H1 (cell line): ENCODE data around the gene UBB. TPM values are rescaled to one million over a fixed set of nuclear protein-coding genes. Genes with fewer than 3 reads are reported as not detected.

Source experiments
- CTCF ChIA-PET: fragments of 300-600 bp; sonication (Branson Sonifier 250); formaldehyde crosslinking; loops from one replicate; lab custom pipeline; 2021; ENCODE audit not compliant: partially characterized antibody; lab: Charles Lee
- POLR2A ChIA-PET: fragments of 300-600 bp; sonication (Branson Sonifier 250); formaldehyde crosslinking; loops from one replicate; lab custom pipeline; 2021; ENCODE audit warnings: inconsistent platforms; ENCODE audit not compliant: partially characterized antibody; lab: Charles Lee
- DNase-seq, 2 experiments: peaks; one replicate each; pipeline versions ENCODE4 v3.0.0 to v3.0.0-alpha.2; 2010 to 2022; ENCODE audit warnings: low spot score in 2 of 2, low read depth in 1 of 2, mixed read lengths in 1 of 2
- FAIRE-seq: peaks from 2 replicates; lab custom pipeline; 2011; peaks lifted over from hg19 to GRCh38; lab: Jason Lieb, UNC
- H2AFZ ChIP-seq: 2 replicates; pipeline ENCODE4 v1.8.1; 2012; ENCODE audit warnings: low read length, inconsistent platforms
- H2AK5ac ChIP-seq: 2 replicates; pipeline ENCODE4 v1.6.1; 2013; ENCODE audit warnings: low read depth, low read length
- H2BK120ac ChIP-seq: replicated peaks from 2 replicates; pipeline ENCODE3; 2013; ENCODE audit warnings: low read depth, low read length, inconsistent platforms
- H2BK12ac ChIP-seq: 2 replicates; pipeline ENCODE4 v1.6.1; 2013; ENCODE audit warnings: low read depth, low read length
- H2BK15ac ChIP-seq: 2 replicates; pipeline ENCODE4 v1.6.1; 2013; ENCODE audit warnings: low read length
- H2BK20ac ChIP-seq: 2 replicates; pipeline ENCODE4 v1.6.1; 2013; ENCODE audit warnings: low read length
- H2BK5ac ChIP-seq: 2 replicates; pipeline ENCODE4 v1.6.1; 2013; ENCODE audit warnings: low read depth, low read length
- H3K14ac ChIP-seq: 2 replicates; pipeline ENCODE4 v1.6.1; 2013; ENCODE audit warnings: inconsistent platforms; ENCODE audit not compliant: insufficient read length
- H3K18ac ChIP-seq: 2 replicates; pipeline ENCODE4 v1.6.1; 2013; ENCODE audit warnings: low read length; ENCODE audit errors: extremely low read depth
- H3K23ac ChIP-seq: 2 replicates; pipeline ENCODE4 v1.6.1; 2013; ENCODE audit warnings: inconsistent platforms; ENCODE audit not compliant: insufficient read length
- H3K23me2 ChIP-seq: 2 replicates; pipeline ENCODE4 v1.6.1; 2013; ENCODE audit warnings: low read depth, low read length
- H3K27ac ChIP-seq: 2 replicates; pipeline ENCODE4 v1.6.1; 2011; ENCODE audit warnings: low read depth, low read length, inconsistent platforms
- H3K27me3 ChIP-seq, 4 experiments: replicated peaks in 1 of 4; 1 replicate in 1 of 4; 2 replicates in 3 of 4; pipeline versions ENCODE4 v1.6.1 to v1.8.1; 2011 to 2013; ENCODE audit warnings: low read length in 3 of 4, mild to moderate bottlenecking in 3 of 4, inconsistent platforms in 2 of 4, mixed read lengths in 2 of 4, moderate library complexity in 1 of 4; ENCODE audit not compliant: control insufficient read depth in 3 of 4, insufficient read depth in 3 of 4; ENCODE audit errors: extremely low read depth in 1 of 4
- H3K36me3 ChIP-seq, 4 experiments: 2 replicates each; pipeline versions ENCODE4 v1.6.1 to v1.8.1; 2011 to 2013; ENCODE audit warnings: mild to moderate bottlenecking in 4 of 4, low read length in 3 of 4, moderate library complexity in 2 of 4, control low read depth in 1 of 4, inconsistent platforms in 1 of 4; ENCODE audit not compliant: insufficient read depth in 4 of 4, control insufficient read depth in 2 of 4
- H3K4ac ChIP-seq: replicated peaks from 2 replicates; pipeline ENCODE3; 2013; ENCODE audit warnings: low read length, low read depth, mixed read lengths, inconsistent platforms; ENCODE audit not compliant: insufficient read length
- H3K4me1 ChIP-seq, 4 experiments: replicated peaks in 1 of 4; 1 replicate in 1 of 4; 2 replicates in 3 of 4; pipeline versions ENCODE4 v1.6.1 to v1.8.1; 2011 to 2013; ENCODE audit warnings: low read length in 3 of 4, inconsistent platforms in 2 of 4, mixed read lengths in 1 of 4; ENCODE audit not compliant: insufficient read depth in 4 of 4, control insufficient read depth in 3 of 4
- H3K4me2 ChIP-seq, 2 experiments: 2 replicates each; pipeline versions ENCODE4 v1.6.1 to v1.8.1; 2011 to 2013; ENCODE audit warnings: low read depth in 2 of 2, low read length in 2 of 2, control low read depth in 1 of 2, inconsistent platforms in 1 of 2, mild to moderate bottlenecking in 1 of 2; ENCODE audit not compliant: insufficient read depth in 1 of 2
- H3K4me3 ChIP-seq, 4 experiments: fragments of 200-600, 300-600 bp in 1 of 4; sonication (generic), shearing (Covaris generic), sonication (Bioruptor Twin) in 1 of 4; 2 replicates each; pipeline versions ENCODE4 v1.5.1 to v1.8.1; 2011 to 2016; ENCODE audit warnings: low read length in 4 of 4, low read depth in 3 of 4, control low read depth in 2 of 4, inconsistent platforms in 2 of 4, mild to moderate bottlenecking in 2 of 4, mixed read lengths in 1 of 4, moderate library complexity in 1 of 4; ENCODE audit not compliant: insufficient read depth in 2 of 4; ENCODE audit errors: extremely low read depth in 1 of 4
- H3K56ac ChIP-seq: replicated peaks from 2 replicates; pipeline ENCODE3; 2013; ENCODE audit warnings: low read depth, mild to moderate bottlenecking, mixed read lengths, low read length, inconsistent platforms; ENCODE audit not compliant: insufficient read length
- H3K79me1 ChIP-seq: 2 replicates; pipeline ENCODE4 v1.6.1; 2013; ENCODE audit warnings: low read depth, low read length, control low read depth
- H3K79me2 ChIP-seq, 2 experiments: 2 replicates each; pipeline versions ENCODE4 v1.6.1 to v1.8.1; 2012 to 2013; ENCODE audit warnings: low read length in 2 of 2, mild to moderate bottlenecking in 2 of 2, inconsistent platforms in 1 of 2; ENCODE audit not compliant: insufficient read depth in 2 of 2, control insufficient read depth in 1 of 2
- H3K9ac ChIP-seq, 4 experiments: replicated peaks in 1 of 4; 1 replicate in 1 of 4; 2 replicates in 3 of 4; pipeline versions ENCODE4 v1.6.1 to v1.8.1; 2011 to 2013; ENCODE audit warnings: low read depth in 3 of 4, low read length in 3 of 4, control low read depth in 2 of 4, mild to moderate bottlenecking in 2 of 4, moderate library complexity in 2 of 4, inconsistent platforms in 1 of 4; ENCODE audit errors: extremely low read depth in 1 of 4
- H3K9me3 ChIP-seq, 2 experiments: 2 replicates each; pipeline versions ENCODE4 v1.6.1 to v1.8.1; 2012 to 2013; ENCODE audit warnings: mild to moderate bottlenecking in 2 of 2, moderate library complexity in 2 of 2, control low read depth in 1 of 2, inconsistent platforms in 1 of 2, low read depth in 1 of 2, low read length in 1 of 2, mixed read lengths in 1 of 2; ENCODE audit not compliant: insufficient read depth in 2 of 2
- H4K20me1 ChIP-seq, 2 experiments: replicated peaks in 1 of 2; 2 replicates each; pipeline versions ENCODE3 to v1.8.1; 2011 to 2013; ENCODE audit warnings: inconsistent platforms in 2 of 2, low read length in 2 of 2, mild to moderate bottlenecking in 1 of 2; ENCODE audit not compliant: insufficient read depth in 2 of 2, control insufficient read depth in 1 of 2
- H4K5ac ChIP-seq: 2 replicates; pipeline ENCODE4 v1.6.1; 2013; ENCODE audit warnings: low read length, low read depth, mixed read lengths, inconsistent platforms; ENCODE audit not compliant: insufficient read length
- H4K8ac ChIP-seq: 2 replicates; pipeline ENCODE4 v1.8.0; 2013; ENCODE audit warnings: mild to moderate bottlenecking, moderate library complexity, low read length, inconsistent platforms; ENCODE audit not compliant: insufficient read depth; ENCODE audit errors: extremely low read depth
- H4K91ac ChIP-seq: replicated peaks from 2 replicates; pipeline ENCODE3; 2013; ENCODE audit warnings: low read length, mixed read lengths, inconsistent platforms; ENCODE audit not compliant: insufficient read length
- ASH2L ChIP-seq: fragments of 200-600, 300-600 bp; sonication (generic); IDR thresholded peaks from one replicate; pipeline ENCODE4 v1.7.1; 2017; ENCODE audit warnings: low read length
- BCL11A ChIP-seq, 2 experiments: IDR thresholded peaks; one replicate each; pipeline ENCODE4 v1.6.1; 2011; ENCODE audit warnings: low read depth in 2 of 2, low read length in 2 of 2, mild to moderate bottlenecking in 2 of 2
- CHD1 ChIP-seq: IDR thresholded peaks from 2 replicates; pipeline ENCODE4 v1.6.1; 2012; ENCODE audit warnings: low read depth, low read length, improper control_type of control experiment
- EZH2 ChIP-seq: fragments of 200-600 bp; sonication (generic); IDR thresholded peaks from 2 replicates; pipeline ENCODE4 v1.7.1; 2012; ENCODE audit warnings: low read depth, mild to moderate bottlenecking, moderate library complexity, low read length, inconsistent platforms; ENCODE audit not compliant: severe bottlenecking
- JUN ChIP-seq: IDR thresholded peaks from 2 replicates; pipeline ENCODE4 v1.6.1; 2011; ENCODE audit warnings: low read depth, mild to moderate bottlenecking, improper control_type of control experiment, low read length
- KDM1A ChIP-seq: fragments of 200-600, 300-600 bp; sonication (generic); IDR thresholded peaks from 2 replicates; pipeline ENCODE4 v1.7.1; 2016; ENCODE audit warnings: mild to moderate bottlenecking, low read length, borderline replicate concordance
- MAFK ChIP-seq: IDR thresholded peaks from 2 replicates; pipeline ENCODE4 v1.6.1; 2012; ENCODE audit warnings: low read depth, mild to moderate bottlenecking, improper control_type of control experiment, low read length
- PHF8 ChIP-seq: fragments of 200-600 bp; sonication (generic); conservative IDR thresholded peaks from 2 replicates; pipeline ENCODE4 v1.7.1; 2012; ENCODE audit warnings: low read depth, mild to moderate bottlenecking, inconsistent platforms, low read length, moderate library complexity
- POLR2A ChIP-seq, 2 experiments: IDR thresholded peaks; 1 replicate in 1 of 2; 2 replicates in 1 of 2; pipeline ENCODE4 v1.6.1; 2011; ENCODE audit warnings: low read depth in 2 of 2, low read length in 2 of 2, mild to moderate bottlenecking in 2 of 2; ENCODE audit errors: control extremely low read depth in 1 of 2
- RNF2 ChIP-seq: fragments of 200-900, 300-1000 bp; sonication (generic); IDR thresholded peaks from 2 replicates; pipeline ENCODE4 v1.7.1; 2016; ENCODE audit warnings: borderline replicate concordance, low read depth, mild to moderate bottlenecking, antibody characterized with exemption, low read length; ENCODE audit not compliant: poor library complexity, severe bottlenecking; ENCODE audit errors: missing control alignments
- SAP30 ChIP-seq: fragments of 300-600 bp; sonication (generic); IDR thresholded peaks from 2 replicates; pipeline ENCODE4 v1.7.1; 2012; ENCODE audit warnings: low read length, moderate library complexity, mild to moderate bottlenecking, inconsistent platforms; ENCODE audit not compliant: insufficient read depth, insufficient replicate concordance
- SIN3A ChIP-seq, 2 experiments: IDR thresholded peaks in 1 of 2; conservative IDR thresholded peaks in 1 of 2; 2 replicates each; pipeline ENCODE4 v1.6.1; 2011 to 2012; ENCODE audit warnings: low read length in 2 of 2, improper control_type of control experiment in 1 of 2, low read depth in 1 of 2, mild to moderate bottlenecking in 1 of 2
- SIRT6 ChIP-seq: IDR thresholded peaks from one replicate; pipeline ENCODE4 v1.7.1; 2012; ENCODE audit warnings: low read length, inconsistent platforms
- TBP ChIP-seq: IDR thresholded peaks from 2 replicates; pipeline ENCODE4 v1.6.1; 2011; ENCODE audit warnings: low read depth, low read length, improper control_type of control experiment
- WGBS, 2 experiments: shearing (Covaris generic) in 1 of 2; methylation state at CpG; one replicate each; pipeline versions ENCODE4 v1.1.6 to v1.1.7; 2013 to 2015; ENCODE audit warnings: low lambda C conversion rate in 2 of 2, mixed read lengths in 2 of 2, inconsistent platforms in 1 of 2, low coverage in 1 of 2, missing lambda C conversion rate in 1 of 2; ENCODE audit not compliant: insufficient replicate concordance in 2 of 2, insufficient coverage in 1 of 2, insufficient read length in 1 of 2; ENCODE audit errors: extremely low coverage in 1 of 2, missing lambda C conversion rate in 1 of 2; 5-methylcytosine and 5-hydroxymethylcytosine counted together
- polyA plus RNA-seq, 7 experiments: library from polyadenylated mRNA; depleted of rRNA in 3 of 7; stranded (reverse) in 5 of 7; unstranded in 2 of 7; fragments of >200 nt in 5 of 7; fragments of 200-250 nt in 2 of 7; gene quantifications; 1 replicate in 5 of 7; 2 replicates in 1 of 7; 4 replicates in 1 of 7; pipeline versions ENCODE4 v1.2.1 to v1.2.3, GENCODE V29; 2011 to 2013; ENCODE audit warnings: missing spikeins in 2 of 7, mixed read lengths in 2 of 7
- total RNA-seq: library from RNA; stranded (reverse); fragmentation: NEBNext Ultra II Directional; extraction: Animal tissue kit (Norgen Biotek cat#: 25700); gene quantifications from 2 replicates; pipeline ENCODE4 v1.2.1, GENCODE V29; 2021

UBB gene
- total and polyA plus RNA-seq, 2 of the 8 experiments (the other 6 are each of a cell fraction or from before 2014, with no cell fraction given) = 1,597 to 1,605 TPM

GRCh38 chr17:16430650-16431049 is 49.8 kb downstream of the UBB start:
- POLR2A ChIA-PET = interaction anchor here (1.2 to 3.3 kb wide), 2 partner anchors 14 to 50 kb away, joined by 3 to 9 read pairs; partner anchors contain the start of gene UBB
- no peak for TF ChIP-seq SIN3A (conservative IDR thresholded peaks at IDR 0.05 in 1 of 2, IDR thresholded peaks at IDR 0.05 in 1 of 2; ENCODE audit: low read depth in 1 of 2, low read length in 2 of 2)
- no peak for TF ChIP-seq PHF8
- no peak for TF ChIP-seq RNF2
- TF ChIP-seq TBP = no peak
- no peak for TF ChIP-seq MAFK
- no peak for TF ChIP-seq CHD1
- no peak for TF ChIP-seq POLR2A (IDR thresholded peaks at IDR 0.05; ENCODE audit: control extremely low read depth in 1 of 2, low read depth in 2 of 2, low read length in 2 of 2)
- no peak for TF ChIP-seq EZH2
- TF ChIP-seq ASH2L = no peak
- TF ChIP-seq BCL11A (IDR thresholded peaks at IDR 0.05; ENCODE audit: low read depth in 2 of 2, low read length in 2 of 2) = no peak
- TF ChIP-seq KDM1A = no peak
- TF ChIP-seq JUN = no peak
- no peak for TF ChIP-seq SAP30
- TF ChIP-seq SIRT6 = no peak

More at GRCh38 chr17:16430650-16431049, 49.8 kb downstream of the UBB start:
- H3K27ac ChIP-seq = no peak overlapping the region
- no peak overlapping the region for H2BK12ac ChIP-seq
- H3K18ac ChIP-seq = no peak overlapping the region
- H4K20me1 ChIP-seq = no peaks in the 10 kb centered on the region
- H3K9ac ChIP-seq = no peak overlapping the region
- no peak for FAIRE-seq
- H3K27me3 ChIP-seq = no peaks in the 10 kb centered on the region; a peak in 1 of 7 replicates
- H3K23ac ChIP-seq = no peak overlapping the region
- H3K4me2 ChIP-seq = no peak overlapping the region
- WGBS, 2 experiments = 78% methylated on average over 6 of the region's 6 CpGs; no CpG with 5 or more reads in 1 of the 2 experiments
- no peak overlapping the region for H2BK5ac ChIP-seq
- no peak overlapping the region for H2BK120ac ChIP-seq
- no peaks in the 10 kb centered on the region for H3K9me3 ChIP-seq
- H4K5ac ChIP-seq = no peak overlapping the region
- no peak overlapping the region for H2BK20ac ChIP-seq
- no peak overlapping the region for H2BK15ac ChIP-seq
- DNase-seq = no peak
- peaks cover 0 to 4% (median 2%) of the 10 kb centered on the region in 4 experiments; a peak in 3 of 7 replicates for H3K4me1 ChIP-seq
- no peaks in the 10 kb centered on the region for H3K36me3 ChIP-seq
- no peak overlapping the region for H3K56ac ChIP-seq
- no peak overlapping the region for H3K14ac ChIP-seq
- no peaks in the 10 kb centered on the region for H3K79me2 ChIP-seq
- H3K4ac ChIP-seq = no peak overlapping the region
- H3K79me1 ChIP-seq = no peaks in the 10 kb centered on the region
- H4K8ac ChIP-seq = no peak overlapping the region
- H2AK5ac ChIP-seq = no peak overlapping the region
- H4K91ac ChIP-seq = no peak overlapping the region
- no peaks in the 10 kb centered on the region for H3K23me2 ChIP-seq
- no peak overlapping the region for H2AFZ ChIP-seq
- CTCF ChIA-PET = interaction anchor here (2.1 to 4.6 kb wide), 3 partner anchors 14 to 92 kb away, joined by 6 to 53 read pairs (median 6); partner anchors contain the start of gene TRPV2
- no peak overlapping the region for H3K4me3 ChIP-seq
